Esophagus squamous epithelium (tissue), 4 donors: Measurements from ENCODE around the gene SAMD5.

Source experiments
- CTCF ChIP-seq, 6 experiments: fragments of 450-650 bp in 4 of 6; fragments of 200-600 bp in 2 of 6; sonication (generic) in 2 of 6; IDR thresholded peaks; one replicate each; pipeline ENCODE4 v1.5.1; 2016 to 2019; ENCODE audit warnings: antibody characterized with exemption in 6 of 6, mild to moderate bottlenecking in 4 of 6, moderate library complexity in 4 of 6
- POLR2A ChIP-seq, 4 donors: fragments of 450-650 bp; IDR thresholded peaks; one replicate each; pipeline ENCODE4 v1.6.1; 2017; ENCODE audit warnings: antibody characterized with exemption in 4 of 4, mild to moderate bottlenecking in 4 of 4, moderate library complexity in 3 of 4

DNA sequence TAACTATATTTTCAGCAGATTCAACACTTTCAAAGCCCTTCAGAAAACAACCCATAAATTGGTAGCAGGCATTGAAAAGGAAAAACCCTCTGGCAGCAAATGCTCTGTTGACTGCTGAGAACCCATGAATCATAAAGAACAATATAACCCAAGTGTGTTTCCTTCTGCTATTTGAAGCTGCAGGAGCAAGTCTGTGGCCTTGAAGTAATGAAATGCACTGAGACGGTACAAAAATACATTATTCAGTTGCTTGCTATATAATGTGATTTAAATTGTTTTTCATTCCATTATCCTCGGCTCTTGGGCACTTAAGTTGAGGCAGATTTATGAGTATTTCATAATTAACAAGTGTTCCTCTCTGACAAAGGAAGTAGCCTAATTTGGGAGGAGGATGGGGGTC lies 40.6 kb upstream of the SAMD5 start:
- TF ChIP-seq CTCF (IDR thresholded peaks at IDR 0.05) (no peak), POLR2A (IDR thresholded peaks at IDR 0.05) (no peak)
